K562 (cell line): ENCODE measurements around the gene MAMDC2. TPM values are rescaled to one million over a fixed set of nuclear protein-coding genes. Genes with fewer than 3 reads are reported as not detected.

Source experiments
- ATAC-seq: fragments of 200-7000 bp; cut with Tn5 transposase; 3 replicates; pipeline ENCODE4 v1.9.1; 2020; ENCODE audit warnings: moderate library complexity
- BruUV-seq: library from RNA; stranded (reverse); fragments of 400-500 nt; replicated peaks from 2 replicates; lab custom pipeline; 2021; lab: Mats Ljungman, UMichigan
- CTCF ChIA-PET: fragments of 300-600 bp; formaldehyde crosslinking; extraction: SDS; loops from one replicate; lab custom pipeline; 2021; ENCODE audit warnings: low intra/inter-chr PET ratio; lab: Yijun Ruan, JAX
- POLR2A ChIA-PET: fragments of 300-600, 350-650 bp; sonication (Branson Sonifier 250); formaldehyde crosslinking; extraction: SDS; loops from one replicate; lab custom pipeline; 2021; ENCODE audit warnings: antibody characterized with exemption, inconsistent platforms; lab: Yijun Ruan, JAX
- DNase-seq, 4 experiments: peaks; one replicate each; pipeline versions ENCODE4 v3.0.0 to v3.0.0-alpha.2; 2011 to 2018; ENCODE audit warnings: low spot score in 3 of 4, mixed read lengths in 3 of 4; ENCODE audit errors: extremely low read depth in 1 of 4
- FAIRE-seq: peaks from 2 replicates; lab custom pipeline; 2011; peaks lifted over from hg19 to GRCh38; lab: Jason Lieb, UNC
- H2AFZ ChIP-seq: 2 replicates; pipeline ENCODE4 v1.6.0; 2011; ENCODE audit warnings: low read depth, low read length, control low read depth, inconsistent platforms
- H3K27ac ChIP-seq: fragments of 200-600 bp; 3 replicates; pipeline ENCODE4 v1.8.0; 2011; ENCODE audit warnings: low read depth, mild to moderate bottlenecking, control low read depth, inconsistent platforms, low read length, moderate library complexity, mixed read lengths; ENCODE audit errors: extremely low read depth
- H3K27me3 ChIP-seq, 2 experiments: fragments of 300-600 bp in 1 of 2; 2 replicates in 1 of 2; 3 replicates in 1 of 2; pipeline versions ENCODE4 v1.6.0 to v1.8.0; 2011; ENCODE audit warnings: inconsistent platforms in 2 of 2, low read length in 2 of 2, mild to moderate bottlenecking in 1 of 2, mixed read lengths in 1 of 2, moderate library complexity in 1 of 2; ENCODE audit not compliant: control insufficient read depth in 2 of 2, insufficient read depth in 2 of 2
- H3K36me3 ChIP-seq: fragments of 300-600 bp; 3 replicates; pipeline ENCODE4 v1.8.0; 2011; ENCODE audit warnings: mild to moderate bottlenecking, low read length, inconsistent platforms; ENCODE audit not compliant: control insufficient read depth, insufficient read depth
- H3K4me1 ChIP-seq, 2 experiments: fragments of 200-600 bp in 1 of 2; replicated peaks in 1 of 2; 2 replicates in 1 of 2; 3 replicates in 1 of 2; pipeline versions ENCODE4 v1.5.1 to v1.8.0; 2011; ENCODE audit warnings: inconsistent platforms in 2 of 2, low read length in 2 of 2, mild to moderate bottlenecking in 1 of 2, mixed read lengths in 1 of 2, moderate library complexity in 1 of 2; ENCODE audit not compliant: control insufficient read depth in 2 of 2, insufficient read depth in 2 of 2
- H3K4me2 ChIP-seq: 2 replicates; pipeline ENCODE4 v1.6.1; 2011; ENCODE audit warnings: low read length, control low read depth, inconsistent platforms, mixed read lengths; ENCODE audit not compliant: insufficient read depth
- H3K4me3 ChIP-seq: fragments of 200-600 bp; sonication (generic), shearing (Covaris generic); 2 replicates; pipeline ENCODE4 v1.5.1; 2016; ENCODE audit warnings: control low read depth, inconsistent platforms
- H3K79me2 ChIP-seq: fragments of 200-600 bp; 3 replicates; pipeline ENCODE4 v1.8.0; 2011; ENCODE audit warnings: low read length, inconsistent platforms; ENCODE audit not compliant: control insufficient read depth, insufficient read depth
- H3K9ac ChIP-seq, 2 experiments: 2 replicates each; pipeline versions ENCODE4 v1.6.0 to v1.6.1; 2011; ENCODE audit warnings: low read depth in 2 of 2, low read length in 2 of 2, control low read depth in 1 of 2, inconsistent platforms in 1 of 2, mild to moderate bottlenecking in 1 of 2, mixed read lengths in 1 of 2; ENCODE audit not compliant: insufficient read depth in 1 of 2
- H3K9me1 ChIP-seq: one replicate; pipeline ENCODE4 v1.6.0; 2011; ENCODE audit warnings: inconsistent platforms, mild to moderate bottlenecking, low read length, moderate library complexity; ENCODE audit not compliant: control insufficient read depth, insufficient read depth
- H3K9me3 ChIP-seq: replicated peaks from 2 replicates; pipeline ENCODE4 v1.5.1; 2011; ENCODE audit warnings: low read depth, low read length, inconsistent platforms; ENCODE audit not compliant: control insufficient read depth, insufficient read depth
- H4K20me1 ChIP-seq: replicated peaks from 2 replicates; pipeline ENCODE4 v1.6.1; 2011; ENCODE audit warnings: low read length, inconsistent platforms, mixed read lengths; ENCODE audit not compliant: control insufficient read depth, insufficient read depth
- FOXJ2 ChIP-seq: fragments of 200-800 bp; sonication (Bioruptor generic); IDR thresholded peaks from 2 replicates; pipeline ENCODE4 v1.6.1; 2016; ENCODE audit warnings: missing genetic modification characterization, missing compliant biosample characterization
- ILF3 ChIP-seq: fragments of 450-650 bp; IDR thresholded peaks from 2 replicates; pipeline ENCODE4 v1.6.1; 2018; ENCODE audit warnings: antibody characterized with exemption, mild to moderate bottlenecking, moderate library complexity, borderline replicate concordance
- MCM5 ChIP-seq: fragments of 450-650 bp; IDR thresholded peaks from 2 replicates; pipeline ENCODE4 v1.6.1; 2016; ENCODE audit warnings: low read depth
- MIER1 ChIP-seq: fragments of 450-650 bp; IDR thresholded peaks from 2 replicates; pipeline ENCODE4 v1.6.1; 2016; ENCODE audit warnings: antibody characterized with exemption, mild to moderate bottlenecking, low read depth
- TEAD1 ChIP-seq, 2 experiments: fragments of 450-650 bp in 1 of 2; sonication (generic) in 1 of 2; formaldehyde crosslinking; IDR thresholded peaks; 2 replicates each; pipeline versions ENCODE4 v1.4.0 to v1.8.0; 2020 to 2022; ENCODE audit warnings: mild to moderate bottlenecking in 2 of 2, missing genetic modification reagents in 1 of 2
- ZFP1 ChIP-seq: fragments of 450-650 bp; formaldehyde crosslinking; IDR thresholded peaks from 2 replicates; pipeline ENCODE4 v1.4.0; 2020; ENCODE audit warnings: mild to moderate bottlenecking, mixed read lengths
- ZNF785 ChIP-seq: fragments of 250-450 bp; sonication (Bioruptor Pico); IDR thresholded peaks from 2 replicates; pipeline ENCODE4 v1.4.0; 2020; ENCODE audit warnings: mild to moderate bottlenecking
- WGBS: fragments of 100-300 bp; shearing (Covaris generic); methylation state at CpG from one replicate; pipeline ENCODE4 v1.1.6; 2016; ENCODE audit warnings: low coverage, mixed read lengths; ENCODE audit not compliant: insufficient coverage; ENCODE audit errors: missing lambda C conversion rate; 5-methylcytosine and 5-hydroxymethylcytosine counted together
- in situ Hi-C: fragments of 300-500 bp; cut with MboI; formaldehyde crosslinking; loops from 4 replicates; pipeline ENCODE4 v1.15.0; 2018; ENCODE audit warnings: inconsistent platforms, mixed read lengths
- intact Hi-C: fragments of 100-400 bp; cut with micrococcal nuclease; formaldehyde crosslinking; loops from 2 replicates; pipeline ENCODE4 v1.14.2; 2022
- polyA plus RNA-seq, 8 experiments: library from polyadenylated mRNA; depleted of rRNA in 4 of 8; stranded (reverse) in 5 of 8; unstranded in 3 of 8; fragments of >200 nt; fragmentation: Nextera tagmentation in 2 of 8; fragmentation: Illumina TruSeq in 1 of 8; extraction: Ambion mirVana in 2 of 8; extraction: Trizol in 1 of 8; gene quantifications; 2 replicates each; pipeline versions ENCODE4 v1.2.1 to v1.2.3, GENCODE V29; 2011 to 2014; ENCODE audit warnings: inconsistent platforms in 1 of 8, missing spikeins in 1 of 8
- total RNA-seq, 7 experiments: library from RNA; depleted of rRNA in 6 of 7; stranded (reverse); fragments of >200 nt in 6 of 7; fragmentation: Illumina TruSeq in 2 of 7; extraction: Trizol in 2 of 7; gene quantifications; 2 replicates each; pipeline versions ENCODE4 v1.2.1 to v1.2.3, GENCODE V29; 2011 to 2021; ENCODE audit warnings: low replicate concordance in 1 of 7
- TF ChIP-seq, protein P1 (sequence below): sonication (generic); formaldehyde crosslinking; IDR thresholded peaks from 2 replicates; pipeline ENCODE4 v1.8.1; 2023; ENCODE audit warnings: mild to moderate bottlenecking, missing genetic modification reagents
- TF ChIP-seq, protein P2 (sequence below), 2 experiments: fragments of 450-650 bp in 1 of 2; sonication (generic) in 1 of 2; formaldehyde crosslinking in 1 of 2; IDR thresholded peaks in 1 of 2; conservative IDR thresholded peaks in 1 of 2; 2 replicates each; pipeline versions ENCODE4 v1.6.1 to v1.8.1; 2016 to 2023; ENCODE audit warnings: mild to moderate bottlenecking in 2 of 2, moderate library complexity in 2 of 2, inconsistent platforms in 1 of 2, missing genetic modification reagents in 1 of 2
- TF ChIP-seq, protein P3 (sequence below): fragments of 450-650 bp; conservative IDR thresholded peaks from 2 replicates; pipeline ENCODE4 v1.6.1; 2016; ENCODE audit warnings: missing genetic modification characterization, low read depth, mild to moderate bottlenecking, missing compliant biosample characterization, moderate library complexity
- TF ChIP-seq, protein P4 (sequence below): fragments of 450-650 bp; formaldehyde crosslinking; IDR thresholded peaks from 2 replicates; pipeline ENCODE4 v1.4.0; 2020; ENCODE audit warnings: mild to moderate bottlenecking, mixed read lengths
- TF ChIP-seq, protein P5 (sequence below): fragments of 250-450 bp; sonication (Bioruptor Pico); IDR thresholded peaks from 2 replicates; pipeline ENCODE4 v1.8.0; 2022; ENCODE audit warnings: inconsistent platforms, mild to moderate bottlenecking, moderate library complexity, borderline replicate concordance

Gene MAMDC2
- total and polyA plus RNA-seq, 9 of the 15 experiments (the other 6 are each of a cell fraction or from before 2014, with no cell fraction given) = 0.01 to 0.03 TPM; not detected in 7

DNA sequence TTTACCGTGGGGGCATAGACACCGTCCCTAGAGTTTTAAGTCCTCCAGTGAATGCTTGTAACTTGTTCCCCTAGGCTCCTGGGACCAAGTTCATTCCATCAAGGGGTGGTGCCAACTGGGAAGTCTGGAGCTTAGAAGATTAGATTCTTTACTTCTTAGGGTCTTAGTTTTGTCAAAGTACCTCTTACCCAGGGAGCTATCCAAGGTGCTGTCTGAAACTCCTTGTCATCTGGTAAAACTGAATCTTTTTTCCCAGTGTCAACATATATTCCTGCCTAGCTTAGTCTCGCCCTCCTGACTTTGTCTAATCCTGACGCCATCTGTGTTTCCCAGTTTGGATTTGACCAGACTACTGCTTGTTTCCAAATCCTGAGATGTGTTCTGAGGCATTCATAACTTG lies 41.6 kb downstream of the MAMDC2 start:
- ChIA-PET CTCF (no interaction called here), POLR2A (interaction anchor here (0.8 kb wide), 1 partner anchor 340 kb away, joined by 4 read pairs; no protein-coding TSS in a partner anchor)
- Histone ChIP-seq H3K9me3 (no peaks in the 10 kb centered on the region), H3K9me1 (no peaks in the 10 kb centered on the region), H3K27me3 (no peaks in the 10 kb centered on the region), H3K27ac (no peak overlapping the region), H3K36me3 (no peaks in the 10 kb centered on the region), H3K9ac (no peak overlapping the region), H3K4me3 (no peak overlapping the region), H3K79me2 (no peaks in the 10 kb centered on the region), H4K20me1 (no peaks in the 10 kb centered on the region), H2AFZ (no peak overlapping the region), H3K4me2 (no peak overlapping the region), H3K4me1 (no peaks in the 10 kb centered on the region)
- no peak for ATAC-seq
- intact Hi-C loops = no loop called here
- DNase-seq = no peak
- no TSS peak for BruUV-seq
- no peak for FAIRE-seq
- WGBS = 0% methylated on average over 4 of the region's 4 CpGs
- in situ Hi-C loops = no loop called here
- 0 out of 2 replicates have a peak, but pooled peaks have one; percentile 46 for TF ChIP-seq MIER1
- TF ChIP-seq, protein P1, sequence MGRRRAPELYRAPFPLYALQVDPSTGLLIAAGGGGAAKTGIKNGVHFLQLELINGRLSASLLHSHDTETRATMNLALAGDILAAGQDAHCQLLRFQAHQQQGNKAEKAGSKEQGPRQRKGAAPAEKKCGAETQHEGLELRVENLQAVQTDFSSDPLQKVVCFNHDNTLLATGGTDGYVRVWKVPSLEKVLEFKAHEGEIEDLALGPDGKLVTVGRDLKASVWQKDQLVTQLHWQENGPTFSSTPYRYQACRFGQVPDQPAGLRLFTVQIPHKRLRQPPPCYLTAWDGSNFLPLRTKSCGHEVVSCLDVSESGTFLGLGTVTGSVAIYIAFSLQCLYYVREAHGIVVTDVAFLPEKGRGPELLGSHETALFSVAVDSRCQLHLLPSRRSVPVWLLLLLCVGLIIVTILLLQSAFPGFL (CRISPR knock-in tag) = no peak
- TF ChIP-seq ZFP1 (CRISPR knock-in tag) = no peak
- no peak for TF ChIP-seq ZNF785 (CRISPR knock-in tag)
- TF ChIP-seq, protein P2, sequence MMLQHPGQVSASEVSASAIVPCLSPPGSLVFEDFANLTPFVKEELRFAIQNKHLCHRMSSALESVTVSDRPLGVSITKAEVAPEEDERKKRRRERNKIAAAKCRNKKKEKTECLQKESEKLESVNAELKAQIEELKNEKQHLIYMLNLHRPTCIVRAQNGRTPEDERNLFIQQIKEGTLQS (IDR thresholded peaks at IDR 0.05) = no peak
- TF ChIP-seq, protein P2 (CRISPR knock-in tag; conservative IDR thresholded peaks at IDR 0.05) = no peak
- TF ChIP-seq FOXJ2 (tag) = no peak
- TF ChIP-seq TEAD1 (CRISPR knock-in tag; IDR thresholded peaks at IDR 0.05) = no peak
- TF ChIP-seq, protein P3, sequence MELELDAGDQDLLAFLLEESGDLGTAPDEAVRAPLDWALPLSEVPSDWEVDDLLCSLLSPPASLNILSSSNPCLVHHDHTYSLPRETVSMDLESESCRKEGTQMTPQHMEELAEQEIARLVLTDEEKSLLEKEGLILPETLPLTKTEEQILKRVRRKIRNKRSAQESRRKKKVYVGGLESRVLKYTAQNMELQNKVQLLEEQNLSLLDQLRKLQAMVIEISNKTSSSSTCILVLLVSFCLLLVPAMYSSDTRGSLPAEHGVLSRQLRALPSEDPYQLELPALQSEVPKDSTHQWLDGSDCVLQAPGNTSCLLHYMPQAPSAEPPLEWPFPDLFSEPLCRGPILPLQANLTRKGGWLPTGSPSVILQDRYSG (tag) = no peak
- TF ChIP-seq, protein P4, sequence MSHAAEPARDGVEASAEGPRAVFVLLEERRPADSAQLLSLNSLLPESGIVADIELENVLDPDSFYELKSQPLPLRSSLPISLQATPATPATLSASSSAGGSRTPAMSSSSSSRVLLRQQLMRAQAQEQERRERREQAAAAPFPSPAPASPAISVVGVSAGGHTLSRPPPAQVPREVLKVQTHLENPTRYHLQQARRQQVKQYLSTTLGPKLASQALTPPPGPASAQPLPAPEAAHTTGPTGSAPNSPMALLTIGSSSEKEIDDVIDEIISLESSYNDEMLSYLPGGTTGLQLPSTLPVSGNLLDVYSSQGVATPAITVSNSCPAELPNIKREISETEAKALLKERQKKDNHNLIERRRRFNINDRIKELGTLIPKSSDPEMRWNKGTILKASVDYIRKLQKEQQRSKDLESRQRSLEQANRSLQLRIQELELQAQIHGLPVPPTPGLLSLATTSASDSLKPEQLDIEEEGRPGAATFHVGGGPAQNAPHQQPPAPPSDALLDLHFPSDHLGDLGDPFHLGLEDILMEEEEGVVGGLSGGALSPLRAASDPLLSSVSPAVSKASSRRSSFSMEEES (CRISPR knock-in tag) = no peak
- no peak for TF ChIP-seq MCM5
- TF ChIP-seq, protein P5, sequence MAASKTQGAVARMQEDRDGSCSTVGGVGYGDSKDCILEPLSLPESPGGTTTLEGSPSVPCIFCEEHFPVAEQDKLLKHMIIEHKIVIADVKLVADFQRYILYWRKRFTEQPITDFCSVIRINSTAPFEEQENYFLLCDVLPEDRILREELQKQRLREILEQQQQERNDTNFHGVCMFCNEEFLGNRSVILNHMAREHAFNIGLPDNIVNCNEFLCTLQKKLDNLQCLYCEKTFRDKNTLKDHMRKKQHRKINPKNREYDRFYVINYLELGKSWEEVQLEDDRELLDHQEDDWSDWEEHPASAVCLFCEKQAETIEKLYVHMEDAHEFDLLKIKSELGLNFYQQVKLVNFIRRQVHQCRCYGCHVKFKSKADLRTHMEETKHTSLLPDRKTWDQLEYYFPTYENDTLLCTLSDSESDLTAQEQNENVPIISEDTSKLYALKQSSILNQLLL (CRISPR knock-in tag) = no peak
- TF ChIP-seq ILF3 = no peak
